Astrocyte (in vitro differentiated cells and primary cell): ENCODE data around the gene MOB3A. TPM values are rescaled to one million over a fixed set of nuclear protein-coding genes. Genes with fewer than 3 reads are reported as not detected.

Experiments
- DNase-seq: peaks from one replicate; pipeline ENCODE4 v3.0.0-alpha.2; 2010; ENCODE audit warnings: low read depth
- FAIRE-seq: peaks from 2 replicates; lab custom pipeline; 2011; peaks lifted over from hg19 to GRCh38; lab: Jason Lieb, UNC
- H2AFZ ChIP-seq: 2 replicates; pipeline ENCODE4 v1.6.0; 2012; ENCODE audit warnings: low read depth, low read length, inconsistent platforms
- H3K27ac ChIP-seq: 2 replicates; pipeline ENCODE4 v1.5.1; 2011; ENCODE audit warnings: low read depth, low read length, inconsistent platforms
- H3K27me3 ChIP-seq: 2 replicates; pipeline ENCODE4 v1.6.0; 2011; ENCODE audit warnings: low read length, inconsistent platforms; ENCODE audit not compliant: insufficient read depth
- H3K36me3 ChIP-seq: 2 replicates; pipeline ENCODE4 v1.5.1; 2011; ENCODE audit warnings: low read length, inconsistent platforms; ENCODE audit not compliant: insufficient read depth
- H3K4me1 ChIP-seq: 2 replicates; pipeline ENCODE4 v1.5.1; 2011; ENCODE audit warnings: low read length, inconsistent platforms; ENCODE audit not compliant: insufficient read depth
- H3K4me2 ChIP-seq: 2 replicates; pipeline ENCODE4 v1.6.0; 2012; ENCODE audit warnings: low read length, inconsistent platforms
- H3K4me3 ChIP-seq: 2 replicates; pipeline ENCODE4 v1.5.1; 2011; ENCODE audit warnings: low read depth, mild to moderate bottlenecking, low read length, inconsistent platforms; ENCODE audit not compliant: insufficient read depth
- H3K79me2 ChIP-seq: 2 replicates; pipeline ENCODE4 v1.6.0; 2012; ENCODE audit warnings: mild to moderate bottlenecking, low read length, inconsistent platforms; ENCODE audit not compliant: insufficient read depth
- H3K9ac ChIP-seq: 2 replicates; pipeline ENCODE4 v1.6.0; 2012; ENCODE audit warnings: mild to moderate bottlenecking, low read length, inconsistent platforms
- H3K9me3 ChIP-seq: 2 replicates; pipeline ENCODE4 v1.5.1; 2012; ENCODE audit warnings: low read depth, mild to moderate bottlenecking, low read length, inconsistent platforms; ENCODE audit not compliant: insufficient read depth
- H4K20me1 ChIP-seq: 2 replicates; pipeline ENCODE4 v1.6.0; 2012; ENCODE audit warnings: low read length, inconsistent platforms; ENCODE audit not compliant: insufficient read depth
- H3K27ac Mint-ChIP-seq: one replicate; pipeline ENCODE4 v1.8.0; 2021; ENCODE audit warnings: mild to moderate bottlenecking, mixed read lengths; ENCODE audit not compliant: unreplicated experiment
- H3K27me3 Mint-ChIP-seq: one replicate; pipeline ENCODE4 v1.8.0; 2021; ENCODE audit warnings: low read depth, mixed read lengths; ENCODE audit not compliant: unreplicated experiment
- H3K36me3 Mint-ChIP-seq: one replicate; pipeline ENCODE4 v1.8.0; 2021; ENCODE audit warnings: low read depth, mixed read lengths; ENCODE audit not compliant: unreplicated experiment
- H3K4me1 Mint-ChIP-seq: one replicate; pipeline ENCODE4 v1.8.0; 2021; ENCODE audit warnings: low read depth, mixed read lengths; ENCODE audit not compliant: unreplicated experiment
- H3K4me3 Mint-ChIP-seq: one replicate; pipeline ENCODE4 v1.8.0; 2021; ENCODE audit warnings: mild to moderate bottlenecking, moderate library complexity, mixed read lengths; ENCODE audit not compliant: unreplicated experiment
- H3K9me3 Mint-ChIP-seq: one replicate; pipeline ENCODE4 v1.8.0; 2021; ENCODE audit warnings: mild to moderate bottlenecking, mixed read lengths; ENCODE audit not compliant: unreplicated experiment
- EZH2 ChIP-seq: IDR thresholded peaks from 2 replicates; pipeline ENCODE4 v1.6.1; 2012; ENCODE audit warnings: mild to moderate bottlenecking, low read length, inconsistent platforms; ENCODE audit not compliant: insufficient read depth
- total RNA-seq: library from RNA; stranded (reverse); gene quantifications from 2 replicates; pipeline ENCODE4 v1.2.1, GENCODE V29; 2021
- TF ChIP-seq, protein P1 (sequence below): IDR thresholded peaks from 2 replicates; pipeline ENCODE4 v1.5.1; 2011; ENCODE audit warnings: low read depth, mild to moderate bottlenecking, inconsistent platforms, low read length, moderate library complexity; ENCODE audit not compliant: insufficient read depth

The MOB3A gene
- total RNA-seq, 1 donor from 2014 or later: 45.3 TPM

GRCh38 chr19:2139385-2140137, 43.4 kb upstream of the MOB3A start:
- TF ChIP-seq EZH2: no peak
- TF ChIP-seq, protein P1, sequence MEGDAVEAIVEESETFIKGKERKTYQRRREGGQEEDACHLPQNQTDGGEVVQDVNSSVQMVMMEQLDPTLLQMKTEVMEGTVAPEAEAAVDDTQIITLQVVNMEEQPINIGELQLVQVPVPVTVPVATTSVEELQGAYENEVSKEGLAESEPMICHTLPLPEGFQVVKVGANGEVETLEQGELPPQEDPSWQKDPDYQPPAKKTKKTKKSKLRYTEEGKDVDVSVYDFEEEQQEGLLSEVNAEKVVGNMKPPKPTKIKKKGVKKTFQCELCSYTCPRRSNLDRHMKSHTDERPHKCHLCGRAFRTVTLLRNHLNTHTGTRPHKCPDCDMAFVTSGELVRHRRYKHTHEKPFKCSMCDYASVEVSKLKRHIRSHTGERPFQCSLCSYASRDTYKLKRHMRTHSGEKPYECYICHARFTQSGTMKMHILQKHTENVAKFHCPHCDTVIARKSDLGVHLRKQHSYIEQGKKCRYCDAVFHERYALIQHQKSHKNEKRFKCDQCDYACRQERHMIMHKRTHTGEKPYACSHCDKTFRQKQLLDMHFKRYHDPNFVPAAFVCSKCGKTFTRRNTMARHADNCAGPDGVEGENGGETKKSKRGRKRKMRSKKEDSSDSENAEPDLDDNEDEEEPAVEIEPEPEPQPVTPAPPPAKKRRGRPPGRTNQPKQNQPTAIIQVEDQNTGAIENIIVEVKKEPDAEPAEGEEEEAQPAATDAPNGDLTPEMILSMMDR: no peak
- FAIRE-seq (no peak), DNase-seq (no peak)
- Histone ChIP-seq H3K27me3 (no peaks in the 10 kb centered on the region), H2AFZ (no peak overlapping the region), H3K79me2 (peaks cover 86% of the 10 kb centered on the region), H3K27ac (no peak overlapping the region), H3K4me1 (no peaks in the 10 kb centered on the region), H3K36me3 (peaks cover 11% of the 10 kb centered on the region), H3K9ac (no peak overlapping the region), H3K4me2 (no peak overlapping the region), H3K9me3 (no peaks in the 10 kb centered on the region), H3K4me3 (no peak overlapping the region), H4K20me1 (peaks cover 91% of the 10 kb centered on the region)
- Mint-ChIP-seq H3K27me3 (no peaks in the 10 kb centered on the region), H3K4me1 (no peaks in the 10 kb centered on the region), H3K36me3 (peaks cover 6% of the 10 kb centered on the region), H3K9me3 (no peaks in the 10 kb centered on the region), H3K4me3 (no peak overlapping the region), H3K27ac (no peak overlapping the region)

GRCh38 chr19:2138061-2138728, 42.1 kb upstream of the MOB3A start:
- no peaks in the 10 kb centered on the region for H3K9me3 ChIP-seq
- H3K27ac ChIP-seq: no peak overlapping the region
- peaks cover 83% of the 10 kb centered on the region for H4K20me1 ChIP-seq
- FAIRE-seq (no peak), DNase-seq (no peak)
- no peak overlapping the region for H3K9ac ChIP-seq
- no peak overlapping the region for H2AFZ ChIP-seq
- Mint-ChIP-seq H3K4me3 (no peak overlapping the region), H3K4me1 (no peaks in the 10 kb centered on the region), H3K9me3 (no peaks in the 10 kb centered on the region), H3K27ac (no peak overlapping the region), H3K27me3 (no peaks in the 10 kb centered on the region), H3K36me3 (peaks cover 5% of the 10 kb centered on the region)
- peaks cover 12% of the 10 kb centered on the region for H3K36me3 ChIP-seq
- H3K4me1 ChIP-seq: no peaks in the 10 kb centered on the region
- H3K79me2 ChIP-seq: peaks cover 77% of the 10 kb centered on the region
- no peaks in the 10 kb centered on the region for H3K27me3 ChIP-seq
- no peak overlapping the region for H3K4me2 ChIP-seq
- TF ChIP-seq EZH2: no peak
- TF ChIP-seq, protein P1: no peak
- H3K4me3 ChIP-seq: no peak overlapping the region

GRCh38 chr19:2136796-2137195, 40.7 kb upstream of the MOB3A start:
- no peaks in the 10 kb centered on the region for H3K27me3 Mint-ChIP-seq
- H3K27me3 ChIP-seq: no peaks in the 10 kb centered on the region
- H3K27ac ChIP-seq: no peak overlapping the region
- no peaks in the 10 kb centered on the region for H3K9me3 Mint-ChIP-seq
- no peak overlapping the region for H2AFZ ChIP-seq
- no peak overlapping the region for H3K4me2 ChIP-seq
- H3K4me3 ChIP-seq: no peak overlapping the region
- TF ChIP-seq, protein P1: no peak
- no peak for TF ChIP-seq EZH2
- H3K36me3 ChIP-seq: peaks cover 21% of the 10 kb centered on the region
- H3K4me1 Mint-ChIP-seq: no peaks in the 10 kb centered on the region
- no peak for DNase-seq
- H3K36me3 Mint-ChIP-seq: peaks cover 10% of the 10 kb centered on the region
- peaks cover 84% of the 10 kb centered on the region for H4K20me1 ChIP-seq
- H3K9me3 ChIP-seq: no peaks in the 10 kb centered on the region
- H3K4me1 ChIP-seq: no peaks in the 10 kb centered on the region
- H3K9ac ChIP-seq: no peak overlapping the region
- H3K27ac Mint-ChIP-seq: no peak overlapping the region
- peaks cover 78% of the 10 kb centered on the region for H3K79me2 ChIP-seq
- no peak for FAIRE-seq
- H3K4me3 Mint-ChIP-seq: no peak overlapping the region
